ENCODE data around the gene PDCD11. TPM values are rescaled to one million over a fixed set of nuclear protein-coding genes. Genes with fewer than 3 reads are reported as not detected.

PDCD11 gene
- total RNA-seq, 1 experiment from 2014 or later = 106 TPM

GRCh38 chr10:103473261-103473671, 76.8 kb downstream of the PDCD11 start:
- BruUV-seq (replicated peaks) = no TSS peak

More at GRCh38 chr10:103473261-103473671, 76.8 kb downstream of the PDCD11 start:
- H3K9ac ChIP-seq (ENCODE audit: low read length) = no peak overlapping the region
- ATAC-seq (no peak), DNase-seq (ENCODE audit: low read depth, low spot score) (no peak)
- TF ChIP-seq YY1 (IDR thresholded peaks at IDR 0.05; ENCODE audit: extremely low read depth, insufficient replicate concordance, low read depth, low read length) (no peak), ZFX (IDR thresholded peaks at IDR 0.05) (no peak), SP1 (IDR thresholded peaks at IDR 0.05; ENCODE audit: low read depth) (no peak), POLR2AphosphoS5 (IDR thresholded peaks at IDR 0.05; ENCODE audit: low read depth, low read length) (no peak), JUND (IDR thresholded peaks at IDR 0.05) (no peak), ZNF274 (IDR thresholded peaks at IDR 0.05; ENCODE audit: low read depth, low read length) (no peak), TCF7L2 (IDR thresholded peaks at IDR 0.05; ENCODE audit: borderline replicate concordance, extremely low read depth, insufficient read depth, insufficient read length) (no peak), REST (IDR thresholded peaks at IDR 0.05; ENCODE audit: low read depth) (no peak), CBX3 (IDR thresholded peaks at IDR 0.05; ENCODE audit: low read depth) (no peak), POLR2A (IDR thresholded peaks at IDR 0.05; ENCODE audit: borderline replicate concordance, extremely low read depth, insufficient read depth, insufficient read length) (no peak), SRF (IDR thresholded peaks at IDR 0.05; ENCODE audit: low read depth) (no peak), CEBPB (IDR thresholded peaks at IDR 0.05; ENCODE audit: low read depth) (no peak), EZH2 (IDR thresholded peaks at IDR 0.05) (no peak), ZBTB33 (IDR thresholded peaks at IDR 0.05; ENCODE audit: extremely low read depth, insufficient replicate concordance, low read length) (no peak), MAX (IDR thresholded peaks at IDR 0.05) (no peak), CTCF (IDR thresholded peaks at IDR 0.05 in 2 of 3, conservative IDR thresholded peaks at IDR 0.05 in 1 of 3; ENCODE audit: borderline replicate concordance in 1 of 3, insufficient read depth in 1 of 3, low read depth in 2 of 3, low read length in 2 of 3) (no peak), FOSL1 (IDR thresholded peaks at IDR 0.05; ENCODE audit: low read depth) (no peak), EGR1 (IDR thresholded peaks at IDR 0.05; ENCODE audit: low read depth) (no peak)
- no peaks in the 10 kb centered on the region for H3K36me3 ChIP-seq (ENCODE audit: control insufficient read depth in 1 of 2, insufficient read depth in 2 of 2, low read length in 2 of 2)
- H3K9me3 ChIP-seq (ENCODE audit: control insufficient read depth in 1 of 2, insufficient read depth in 1 of 2, low read depth in 1 of 2, low read length in 2 of 2) = no peaks in the 10 kb centered on the region
- no peak overlapping the region for H2AFZ ChIP-seq (ENCODE audit: low read depth, low read length, poor library complexity, severe bottlenecking)
- H3K4me3 ChIP-seq (replicated peaks in 1 of 2; ENCODE audit: low read depth in 1 of 2, low read length in 2 of 2) = no peak overlapping the region
- no peak overlapping the region for H3K27ac ChIP-seq (ENCODE audit: low read depth, low read length)
- H3K4me2 ChIP-seq (ENCODE audit: low read length) = no peak overlapping the region
- ChIA-PET POLR2A (no interaction called here), RAD21 (ENCODE audit: low non-redundant PET in 1 of 2, low total read pairs in 2 of 2, uncharacterized antibody in 2 of 2, unreplicated experiment in 2 of 2) (no interaction called here), CTCF (interaction anchor here (1.5 to 1.7 kb wide), 2 partner anchors 8 to 13 kb away, joined by 4 to 6 read pairs; no protein-coding TSS in a partner anchor)
- H3K9me2 ChIP-seq (ENCODE audit: insufficient read depth) = no peaks in the 10 kb centered on the region
- H4K20me1 ChIP-seq (ENCODE audit: insufficient read depth) = no peaks in the 10 kb centered on the region
- intact Hi-C loops (cut with micrococcal nuclease) = no loop called here
- H3K27me3 ChIP-seq (ENCODE audit: insufficient read depth, low read length) = no peaks in the 10 kb centered on the region
- peaks cover 8 to 22% of the 10 kb centered on the region in 2 experiments; a peak in 3 of 4 replicates for H3K4me1 ChIP-seq (ENCODE audit: control insufficient read depth in 1 of 2, insufficient read depth in 2 of 2, low read length in 2 of 2)
- H3K79me2 ChIP-seq (ENCODE audit: insufficient read depth, low read length) = no peaks in the 10 kb centered on the region
